Dedifferentiated amniotic fluid mesenchymal stem cell (primary cell): ENCODE measurements around the gene FYCO1.
"Not testable (repeated sequence)": the region's sequence is repeated elsewhere in the genome, so short reads cannot be mapped to it uniquely, and the experiment has no call there.

Source experiments
- DNase-seq: peaks from one replicate; pipeline ENCODE4 v3.0.0-alpha.2; 2016; ENCODE audit errors: extremely low spot score

The FYCO1 gene

DNA sequence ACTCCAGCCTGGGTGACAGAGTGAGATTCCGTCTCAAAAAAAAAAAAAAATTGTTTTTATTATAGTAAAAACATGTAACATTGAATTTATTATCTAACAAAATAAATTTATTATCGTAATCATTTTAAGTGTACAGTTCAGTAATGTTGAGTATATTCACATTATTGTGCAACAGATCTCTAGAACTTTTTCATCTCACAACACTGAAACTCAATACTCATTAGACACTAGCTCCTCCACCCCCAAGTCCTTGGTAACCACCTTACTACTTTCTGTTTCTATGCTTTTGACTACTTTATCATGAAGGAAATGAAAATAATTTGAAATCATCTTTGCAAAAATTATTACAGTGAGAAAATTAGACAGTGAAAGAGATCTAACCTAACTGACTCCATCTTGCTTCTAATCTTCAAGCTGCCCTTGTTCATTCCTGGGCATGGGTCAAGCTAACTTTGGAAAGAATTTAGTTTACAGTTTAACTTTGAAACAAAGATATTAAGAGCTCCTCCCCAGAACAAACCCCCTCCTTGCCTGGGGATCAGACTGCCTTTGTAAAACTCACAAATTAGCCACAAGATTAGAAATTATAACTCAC is 15.0 kb upstream of the FYCO1 start:
- DNase-seq: no peak

DNA sequence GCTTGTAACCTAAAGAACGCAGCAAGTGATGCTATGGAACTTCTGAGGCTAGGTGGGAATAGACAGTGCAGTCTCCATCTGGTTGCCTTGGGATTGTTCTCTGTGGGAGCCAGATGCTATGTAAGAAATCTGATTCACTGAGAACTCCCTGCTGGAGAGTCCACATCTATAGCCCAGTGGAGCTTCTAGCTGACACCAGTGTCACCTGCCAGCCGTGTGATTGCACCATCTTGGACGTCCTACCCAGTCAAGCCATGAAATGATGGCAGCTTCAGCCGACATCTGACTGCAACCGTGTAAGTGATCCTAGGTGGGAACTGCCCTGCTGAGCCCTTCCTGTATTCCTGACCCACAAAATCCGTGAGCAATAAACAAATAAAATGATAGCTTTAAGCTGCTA is 12.4 kb upstream of the FYCO1 start:
- no peak for DNase-seq

DNA sequence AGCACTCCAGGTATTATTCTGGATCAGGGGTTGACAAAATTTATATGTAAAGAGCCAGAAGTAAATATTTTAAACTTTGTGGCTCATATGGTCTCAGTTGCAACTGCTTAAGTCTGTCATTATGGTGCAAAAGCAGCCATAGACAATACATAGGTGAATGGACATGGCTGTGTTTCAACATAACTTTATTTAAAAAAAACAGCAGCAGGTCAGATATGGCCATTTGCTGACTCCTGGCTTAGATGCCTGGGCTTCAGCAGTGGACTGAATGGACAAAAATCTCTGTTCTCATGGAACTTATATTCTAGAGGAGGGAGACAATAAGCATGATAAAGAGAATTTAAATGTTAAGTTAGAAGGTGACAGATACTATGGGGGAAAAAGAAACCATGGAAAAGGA is 11.7 kb upstream of the FYCO1 start:
- DNase-seq: no peak

GRCh38 chr3:46006238-46007032 is 10.8 kb upstream of the FYCO1 start:
- DNase-seq: peak; percentile 58

DNA sequence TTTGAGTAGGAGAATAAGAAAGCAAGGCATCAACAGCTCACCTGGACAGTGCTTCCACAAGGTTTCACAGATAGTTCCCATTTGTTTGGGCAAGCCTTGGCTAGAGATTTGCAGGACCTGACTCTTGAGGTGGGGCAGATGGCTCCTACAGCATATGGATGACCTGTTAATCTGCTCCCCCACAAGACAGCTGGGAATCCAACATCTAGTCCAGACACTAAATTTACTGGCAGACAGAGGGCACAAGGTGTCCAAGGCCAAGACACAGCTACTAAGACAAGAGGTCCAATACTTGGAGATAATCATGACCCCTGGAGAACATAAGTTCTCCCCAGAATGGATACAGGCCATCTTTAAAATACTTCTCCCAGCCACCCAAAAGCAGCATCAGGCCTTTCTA is 8.1 kb upstream of the FYCO1 start:
- DNase-seq: not testable (repeated sequence)

DNA sequence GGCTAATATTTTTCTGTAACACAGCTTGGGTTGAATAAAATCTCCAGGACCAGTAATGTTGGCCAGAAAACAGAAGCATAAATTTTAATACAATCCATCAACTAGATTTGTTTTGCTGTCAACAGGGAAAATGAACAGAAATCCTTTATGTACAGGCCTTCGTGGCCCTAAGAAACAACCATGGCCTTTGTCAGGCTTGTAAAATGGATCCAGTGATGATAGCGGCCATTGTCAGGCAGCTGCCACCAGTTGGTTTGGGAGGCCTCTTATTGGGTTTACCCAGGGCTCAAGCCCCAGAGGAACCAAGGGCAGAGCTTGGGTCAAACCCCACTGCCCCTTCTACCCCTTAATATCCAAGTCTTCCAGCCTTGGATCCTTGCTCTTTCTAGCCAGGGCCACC is 5.6 kb upstream of the FYCO1 start:
- no peak for DNase-seq

- DNase-seq: no peak
Measured at GRCh38 chr3:45997942-45998341, 2.3 kb upstream of the FYCO1 start.

DNA sequence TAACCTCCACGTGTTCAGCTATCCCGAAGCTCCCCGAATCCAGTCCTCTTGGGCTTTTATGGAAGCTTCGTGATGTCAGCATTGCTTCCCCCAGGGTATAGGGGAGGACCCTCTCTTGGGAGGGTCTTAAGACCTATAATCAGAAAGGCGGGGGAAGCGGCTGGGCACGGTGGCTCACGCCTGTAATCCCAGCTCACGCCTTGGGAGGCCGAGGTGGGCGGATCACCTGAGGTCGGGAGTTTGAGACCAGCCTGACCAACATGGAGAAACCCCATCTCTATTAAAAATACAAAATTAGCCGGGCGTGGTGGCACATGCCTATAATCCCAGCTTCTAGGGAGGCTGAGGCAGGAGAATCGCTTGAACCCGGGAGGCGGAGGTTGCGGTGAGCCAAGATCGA is 1.9 kb upstream of the FYCO1 start:
- DNase-seq: not testable (repeated sequence)

DNA sequence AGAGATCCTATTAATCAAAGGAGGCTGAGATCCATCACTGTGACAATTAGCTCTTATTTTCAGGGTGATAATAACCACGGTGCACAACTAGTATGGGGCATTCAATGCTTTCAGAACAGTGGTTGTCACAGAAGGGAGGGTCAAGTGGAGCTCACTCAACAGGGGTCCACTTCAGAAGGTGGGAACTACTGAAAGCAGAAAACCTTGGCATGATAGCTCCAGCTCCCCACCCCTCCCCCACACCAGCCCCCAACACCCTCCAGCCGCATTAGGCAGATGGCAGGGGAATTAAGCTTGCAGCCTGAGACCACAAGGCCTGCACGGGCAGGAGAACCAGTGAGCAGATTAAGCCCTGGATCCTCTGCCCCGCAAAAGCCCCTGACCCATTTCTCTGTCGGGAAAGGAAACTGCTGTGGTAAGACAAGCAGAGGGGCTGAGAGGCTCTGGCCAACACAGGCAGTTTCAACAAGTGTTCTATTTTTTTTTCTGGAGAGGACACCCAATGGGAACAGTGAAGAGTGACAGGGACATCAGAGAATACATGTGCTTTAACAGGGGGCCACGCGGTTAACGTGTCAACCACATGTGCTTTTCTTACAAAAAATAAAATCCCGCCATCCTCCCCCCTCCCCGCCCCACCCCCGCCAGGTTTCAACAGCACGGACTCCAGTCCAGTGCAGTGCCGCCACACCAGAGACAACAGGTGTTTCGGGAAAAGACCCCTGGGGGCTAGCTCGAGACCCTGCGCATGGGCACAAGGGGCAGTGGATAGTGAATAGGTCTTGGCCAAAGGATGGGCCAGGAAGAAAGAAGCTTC is 997 bp downstream of the FYCO1 start:
- no peak for DNase-seq

DNA sequence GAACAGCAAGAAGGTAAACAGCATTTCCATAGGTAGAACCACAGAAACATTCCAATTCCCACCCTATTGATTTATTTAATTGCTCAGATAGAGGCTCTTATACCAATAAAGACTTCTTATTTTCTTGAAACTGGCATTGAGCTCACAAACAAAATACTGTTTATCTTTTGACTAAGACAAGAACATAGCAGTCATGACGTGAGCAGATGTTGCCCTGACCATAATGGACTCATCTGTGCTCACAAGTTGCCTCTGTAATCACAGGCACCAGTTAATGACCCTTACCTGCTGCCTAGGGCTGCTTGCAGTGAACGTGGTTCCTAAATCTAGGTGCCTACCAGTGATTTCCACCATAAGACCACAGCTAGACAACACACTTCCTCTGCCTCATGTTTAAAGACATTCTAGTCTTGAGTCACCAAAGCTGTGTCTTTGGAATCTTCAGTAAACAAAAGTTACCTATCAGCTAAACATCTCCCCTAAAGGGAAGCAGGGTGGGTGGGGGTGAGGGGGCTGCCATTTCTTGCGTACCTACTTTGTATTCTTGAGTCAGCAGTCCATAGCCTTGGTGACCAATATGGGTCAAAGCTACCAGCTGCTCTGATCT is 2.1 kb downstream of the FYCO1 start:
- no peak for DNase-seq

- no peak for DNase-seq
Measured at GRCh38 chr3:45992821-45993221, 2.8 kb downstream of the FYCO1 start.

DNA sequence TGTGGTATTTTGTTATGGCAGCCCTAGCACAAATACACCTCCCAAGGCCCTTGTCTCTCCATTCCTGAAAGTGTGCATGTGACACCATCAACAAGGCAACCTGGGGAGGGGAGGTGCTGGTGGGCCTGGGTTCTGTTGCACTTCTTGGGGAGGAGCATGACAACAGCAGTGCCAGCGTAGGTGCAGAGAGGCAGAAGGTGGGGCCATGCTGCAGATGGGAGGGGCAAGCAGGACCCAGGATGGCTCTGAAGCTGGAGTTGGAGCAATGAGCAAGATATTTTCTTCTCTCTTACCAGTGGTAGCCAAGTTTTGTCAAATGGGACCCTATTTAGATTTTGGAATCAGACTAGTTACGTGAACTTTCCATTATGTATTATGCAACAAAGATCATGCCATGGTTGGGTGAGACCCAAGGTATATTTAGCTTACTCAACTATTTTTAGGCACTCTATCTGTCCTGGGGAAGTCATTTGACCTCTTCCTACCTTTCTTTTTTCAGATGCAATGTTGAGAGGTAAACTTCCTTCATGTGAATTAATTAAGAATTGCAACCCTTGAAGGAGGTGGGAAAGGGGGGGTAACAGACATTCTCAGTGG is 3.4 kb downstream of the FYCO1 start:
- DNase-seq: no peak

DNA sequence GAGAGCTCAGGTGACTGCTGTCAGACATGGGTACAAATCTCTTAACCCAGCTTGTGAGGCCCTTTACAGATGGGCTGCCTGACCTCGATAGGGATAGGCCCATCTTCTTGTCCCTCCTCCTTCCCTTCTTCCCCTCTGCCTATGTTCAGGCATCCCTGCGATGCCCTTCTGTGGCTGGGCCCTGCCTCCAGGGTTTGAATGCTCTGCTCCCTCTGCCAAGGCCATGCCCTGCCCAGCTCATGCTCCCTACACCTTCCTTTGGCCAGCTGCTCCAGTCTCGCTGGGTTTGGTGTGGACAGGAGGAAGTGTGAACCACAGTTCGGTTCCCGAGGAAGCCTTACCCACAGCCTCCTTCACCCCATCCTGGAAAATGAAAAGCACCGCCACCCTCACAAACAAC is 4.3 kb downstream of the FYCO1 start:
- no peak for DNase-seq

DNA sequence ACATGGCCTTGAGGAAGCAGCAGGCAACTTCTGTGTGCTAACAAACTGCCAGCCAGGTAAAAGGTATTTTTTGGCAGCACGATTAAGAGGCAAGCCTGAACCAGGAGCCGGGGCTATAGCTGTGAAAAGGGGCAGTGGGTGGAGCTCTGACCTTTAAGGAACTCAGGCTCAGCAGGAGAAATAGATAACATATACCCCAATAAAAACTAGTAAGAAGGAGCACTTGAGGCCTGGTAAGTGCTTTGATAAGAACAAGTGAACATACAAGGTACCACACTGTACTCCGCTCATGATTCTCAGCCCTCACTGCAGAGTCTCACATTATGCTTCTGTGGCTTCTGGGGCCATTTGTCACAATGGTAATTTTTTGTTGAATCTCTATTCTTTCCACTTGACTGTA is 5.4 kb downstream of the FYCO1 start:
- DNase-seq: no peak

GRCh38 chr3:45988804-45989203 is 6.8 kb downstream of the FYCO1 start:
- peak; percentile 73 for DNase-seq

- no peak for DNase-seq
Measured at GRCh38 chr3:45988362-45988761, 7.3 kb downstream of the FYCO1 start.

GRCh38 chr3:45987368-45988291 is 8.0 kb downstream of the FYCO1 start:
- no peak for DNase-seq

- peak; percentile 62 for DNase-seq
Measured at GRCh38 chr3:45986303-45986982, 9.2 kb downstream of the FYCO1 start.

DNA sequence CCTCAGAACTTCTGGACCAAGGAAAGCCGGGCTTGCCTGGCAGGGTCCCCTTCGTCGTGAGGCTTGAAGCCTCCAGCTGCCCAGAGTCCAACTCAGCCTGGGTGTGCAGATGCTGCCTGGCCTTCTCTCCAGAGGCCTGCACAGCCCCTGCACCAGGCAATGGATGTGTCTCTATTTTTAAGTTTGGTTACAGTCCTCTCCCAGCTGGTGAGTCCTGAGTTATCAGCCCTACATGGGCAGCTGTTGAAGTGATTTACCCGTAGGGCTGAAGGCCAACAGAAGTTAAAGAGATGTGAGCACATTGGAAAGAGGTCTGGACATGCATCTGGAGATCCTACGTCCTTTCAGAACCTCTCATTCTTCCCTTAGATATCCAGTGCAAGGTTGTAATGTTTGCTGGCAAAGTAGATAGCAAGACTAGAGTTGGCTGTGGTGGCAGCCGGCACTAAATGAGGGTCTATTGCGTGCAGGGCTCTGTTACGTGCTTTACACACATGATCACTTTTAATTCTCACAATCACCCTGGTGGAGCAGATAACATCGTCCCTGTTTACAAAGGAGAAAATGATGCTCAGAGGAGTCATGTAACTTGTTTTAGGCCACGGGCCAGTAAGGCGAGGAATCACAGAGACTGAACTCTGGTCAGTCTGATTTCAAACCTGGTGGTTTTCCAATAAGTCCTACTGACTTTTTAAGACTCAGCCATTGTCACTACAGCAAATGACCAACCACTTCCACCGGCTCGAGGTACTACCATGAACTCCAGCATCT is 9.9 kb downstream of the FYCO1 start:
- no peak for DNase-seq
